A549 (cell line): ENCODE data around the gene NUCKS1. TPM values are rescaled to one million over a fixed set of nuclear protein-coding genes. Genes with fewer than 3 reads are reported as not detected.
"Not testable (repeated sequence)": the region's sequence is repeated elsewhere in the genome, so short reads cannot be mapped to it uniquely, and the experiment has no call there.

Experiments
- ATAC-seq, 2 experiments: fragments of 200-7000 bp in 1 of 2; fragments of >200 bp in 1 of 2; cut with Nextera tagmentation in 1 of 2; cut with Tn5 transposase in 1 of 2; 3 replicates each; pipeline versions ENCODE4 v1.8.0 to v1.9.1; 2018 to 2020; ENCODE audit warnings: mild to moderate bottlenecking in 1 of 2, moderate library complexity in 1 of 2
- CTCF ChIA-PET: fragments of 300-600 bp; sonication (Branson Sonifier 250); formaldehyde crosslinking; extraction: SDS; loops from one replicate; lab custom pipeline; 2021; ENCODE audit warnings: antibody characterized with exemption, inconsistent platforms; lab: Yijun Ruan, JAX
- POLR2A ChIA-PET: fragments of 350-600 bp; formaldehyde crosslinking; extraction: SDS; loops from one replicate; lab custom pipeline; 2021; ENCODE audit warnings: antibody characterized with exemption, inconsistent platforms; lab: Yijun Ruan, JAX
- DNase-seq, 2 experiments: peaks; one replicate each; pipeline versions ENCODE4 v3.0.0 to v3.0.0-alpha.2; 2011 to 2016; ENCODE audit warnings: low read depth in 1 of 2, low spot score in 1 of 2
- FAIRE-seq: peaks from 2 replicates; lab custom pipeline; 2011; peaks lifted over from hg19 to GRCh38; lab: Jason Lieb, UNC
- H3K27ac ChIP-seq, 2 experiments: fragments of >200 bp; sonication (Bioruptor Twin); formaldehyde crosslinking; 3 replicates each; pipeline ENCODE4 v1.5.1; 2016 to 2017
- H3K4me1 ChIP-seq: fragments of >200 bp; sonication (Bioruptor Twin); formaldehyde crosslinking; 3 replicates; pipeline ENCODE4 v1.6.1; 2016
- H3K4me2 ChIP-seq: fragments of >200 bp; sonication (Bioruptor Twin); formaldehyde crosslinking; 3 replicates; pipeline ENCODE4 v1.6.1; 2016
- H3K4me3 ChIP-seq: fragments of >200 bp; sonication (Bioruptor Twin); formaldehyde crosslinking; 3 replicates; pipeline ENCODE4 v1.5.1; 2016
- H3K9me3 ChIP-seq: fragments of >200 bp; sonication (Bioruptor Twin); formaldehyde crosslinking; 3 replicates; pipeline ENCODE4 v1.6.1; 2016
- BCL3 ChIP-seq: fragments of >200 bp; sonication (Bioruptor Twin); formaldehyde crosslinking; IDR thresholded peaks from 3 replicates; pipeline ENCODE4 v1.6.1; 2016
- BHLHE40 ChIP-seq: IDR thresholded peaks from 2 replicates; pipeline ENCODE4 v1.6.1; 2012; ENCODE audit warnings: low read depth, low read length, inconsistent platforms
- CBX8 ChIP-seq: fragments of 200-600 bp; sonication (generic); IDR thresholded peaks from 2 replicates; pipeline ENCODE4 v1.6.1; 2016
- EHF ChIP-seq: fragments of 250-450 bp; sonication (Bioruptor Pico); IDR thresholded peaks from 2 replicates; pipeline ENCODE4 v1.5.0; 2020; ENCODE audit warnings: mild to moderate bottlenecking
- ESRRA ChIP-seq: fragments of 150-350 bp; IDR thresholded peaks from 2 replicates; pipeline ENCODE4 v1.6.1; 2014; ENCODE audit warnings: mild to moderate bottlenecking, low read length, borderline replicate concordance
- HOXB13 ChIP-seq: fragments of 250-450 bp; sonication (Bioruptor Pico); IDR thresholded peaks from 2 replicates; pipeline ENCODE4 v1.5.0; 2020; ENCODE audit warnings: low read depth, mild to moderate bottlenecking, moderate library complexity
- JUN ChIP-seq, 2 experiments: fragments of >200 bp; sonication (Bioruptor Twin); formaldehyde crosslinking; IDR thresholded peaks; 2 replicates in 1 of 2; 3 replicates in 1 of 2; pipeline ENCODE4 v1.6.1; 2016 to 2017
- KDM5A ChIP-seq: fragments of 200-600 bp; sonication (generic); IDR thresholded peaks from 2 replicates; pipeline ENCODE4 v1.6.1; 2016; ENCODE audit warnings: antibody characterized with exemption, mild to moderate bottlenecking
- MAFK ChIP-seq: fragments of 450-650 bp; IDR thresholded peaks from 2 replicates; pipeline ENCODE4 v1.6.1; 2014; ENCODE audit not compliant: partially characterized antibody
- NFE2L2 ChIP-seq: fragments of 150-350 bp; conservative IDR thresholded peaks from 2 replicates; pipeline ENCODE4 v1.6.1; 2014; ENCODE audit warnings: low read length
- NPAS2 ChIP-seq: fragments of 250-450 bp; sonication (Bioruptor Pico); IDR thresholded peaks from 2 replicates; pipeline ENCODE4 v1.8.0; 2022; ENCODE audit warnings: mild to moderate bottlenecking, moderate library complexity, borderline replicate concordance
- POLR2AphosphoS2 ChIP-seq: conservative IDR thresholded peaks from 2 replicates; pipeline ENCODE4 v1.6.1; 2012; ENCODE audit warnings: low read length, improper control_type of control experiment, inconsistent platforms
- RARB ChIP-seq: fragments of 250-450 bp; sonication (Bioruptor Pico); IDR thresholded peaks from 2 replicates; pipeline ENCODE4 v1.8.0; 2021; ENCODE audit warnings: mild to moderate bottlenecking, moderate library complexity
- RFX5 ChIP-seq: fragments of 450-650 bp; IDR thresholded peaks from 2 replicates; pipeline ENCODE4 v1.7.1; 2014; ENCODE audit warnings: antibody characterized with exemption, mild to moderate bottlenecking, moderate library complexity
- RNF2 ChIP-seq: fragments of 200-600 bp; sonication (generic); IDR thresholded peaks from 2 replicates; pipeline ENCODE4 v1.6.1; 2016; ENCODE audit warnings: low read depth, mild to moderate bottlenecking, antibody characterized with exemption, moderate library complexity, borderline replicate concordance
- WGBS: methylation state at CpG from one replicate; pipeline ENCODE4 v1.1.6; 2017; ENCODE audit errors: missing lambda C conversion rate; 5-methylcytosine and 5-hydroxymethylcytosine counted together
- polyA plus RNA-seq, 4 experiments: library from polyadenylated mRNA; depleted of rRNA in 3 of 4; stranded (reverse); fragments of >200 nt; fragmentation: RNase III in 1 of 4; extraction: RNeasy Plus Mini Kit Qiagen cat#74134 plus additional on column Dnase treatment in 1 of 4; gene quantifications; 2 replicates in 3 of 4; 3 replicates in 1 of 4; pipeline ENCODE4 v1.2.3, GENCODE V29; 2011 to 2017
- TF ChIP-seq, protein P1 (sequence below): fragments of 200-600 bp; sonication (generic); IDR thresholded peaks from 2 replicates; pipeline ENCODE4 v1.6.1; 2016; ENCODE audit warnings: antibody characterized with exemption, mild to moderate bottlenecking, moderate library complexity
- TF ChIP-seq, protein P2 (sequence below): IDR thresholded peaks from 2 replicates; pipeline ENCODE4 v1.6.1; 2012

Gene NUCKS1
- polyA plus RNA-seq, 2 of the 4 experiments (the other 2 are of a cell fraction) = 141 to 190 TPM

DNA sequence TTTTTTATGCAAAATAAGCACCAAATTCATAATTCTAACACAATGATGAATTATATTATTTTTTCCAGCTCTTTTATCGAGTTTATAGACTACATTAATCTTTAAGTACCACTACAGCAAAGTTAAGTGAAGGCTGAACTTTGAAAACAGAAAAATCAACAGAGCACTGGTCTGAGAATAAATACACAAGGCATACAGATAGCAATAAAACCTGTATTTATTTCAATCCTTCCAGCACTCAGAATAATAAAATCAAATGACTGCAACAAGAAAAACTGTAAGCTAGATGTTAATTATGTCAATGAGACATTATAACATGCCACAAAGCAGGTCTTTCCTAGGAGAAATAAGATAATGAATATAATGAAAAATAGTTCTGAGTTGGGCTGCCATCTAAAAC is 24.5 kb downstream of the NUCKS1 start:
- no peaks in the 10 kb centered on the region for H3K9me3 ChIP-seq
- no peak overlapping the region for H3K4me3 ChIP-seq
- FAIRE-seq (no peak), DNase-seq (no peak), ATAC-seq (no peak)
- TF ChIP-seq RARB (CRISPR knock-in tag) = no peak
- TF ChIP-seq ESRRA = no peak
- no peak for TF ChIP-seq BHLHE40
- TF ChIP-seq BCL3 = no peak
- TF ChIP-seq RNF2 = no peak
- TF ChIP-seq RFX5 = no peak
- TF ChIP-seq NFE2L2 = no peak
- no peak for TF ChIP-seq CBX8
- H3K27ac ChIP-seq = no peak overlapping the region
- H3K4me2 ChIP-seq = no peak overlapping the region
- WGBS = 2% methylated on average over 1 of the region's 1 CpG
- CTCF ChIA-PET = interaction anchor here (0.8 to 9.2 kb wide), 4 partner anchors 11 to 67 kb away, joined by 4 to 97 read pairs (median 10); no protein-coding TSS in a partner anchor
- POLR2A ChIA-PET = no interaction called here
- peaks cover 21% of the 10 kb centered on the region for H3K4me1 ChIP-seq

- 88% methylated on average over 2 of the region's 2 CpGs for WGBS
- not testable (repeated sequence) for DNase-seq, H3K4me3 ChIP-seq, H3K4me1 ChIP-seq, H3K27ac ChIP-seq, H3K4me2 ChIP-seq, ATAC-seq, H3K9me3 ChIP-seq, FAIRE-seq
- ChIA-PET POLR2A (interaction anchor here (1.1 kb wide), 1 partner anchor 9 kb away, joined by 3 read pairs; no protein-coding TSS in a partner anchor), CTCF (interaction anchor here (0.6 to 9.2 kb wide), 6 partner anchors 11 to 198 kb away, joined by 3 to 97 read pairs (median 3); no protein-coding TSS in a partner anchor)
Measured at GRCh38 chr1:205720740-205721139, 29.2 kb downstream of the NUCKS1 start.

- H3K4me2 ChIP-seq = no peak overlapping the region
- no peaks in the 10 kb centered on the region for H3K9me3 ChIP-seq
- ATAC-seq (no peak), FAIRE-seq (no peak), DNase-seq (no peak)
- H3K27ac ChIP-seq = no peak overlapping the region
- no peak overlapping the region for H3K4me3 ChIP-seq
- ChIA-PET CTCF (interaction anchor here (1.0 to 9.2 kb wide), 3 partner anchors 10 to 128 kb away, joined by 3 to 97 read pairs (median 5); no protein-coding TSS in a partner anchor), POLR2A (no interaction called here)
- H3K4me1 ChIP-seq = peaks cover under 1% of the 10 kb centered on the region; the same call in 1 of the 3 replicates
- TF ChIP-seq RARB (CRISPR knock-in tag) = no peak
Measured at GRCh38 chr1:205719762-205720161, 30.2 kb downstream of the NUCKS1 start.

DNA sequence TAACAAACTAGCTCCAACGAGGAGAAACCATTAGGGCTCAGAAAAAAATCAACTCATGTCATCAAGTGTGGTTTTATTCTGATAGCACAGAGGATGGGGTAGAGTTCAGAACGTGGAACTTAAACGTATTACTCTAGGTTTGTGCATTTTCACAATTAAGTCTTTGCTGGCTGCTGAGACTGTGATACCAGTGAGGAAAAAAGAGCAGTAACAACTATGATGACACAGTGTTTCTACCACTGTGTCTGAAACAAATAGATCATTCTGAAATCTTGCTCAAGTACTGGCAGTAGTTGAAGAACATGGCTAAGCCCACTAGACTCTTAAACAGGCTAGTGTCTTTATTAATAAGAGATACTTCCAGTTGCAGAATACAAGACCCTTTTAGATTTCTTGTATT is 31.0 kb downstream of the NUCKS1 start:
- 89% methylated on average over 3 of the region's 3 CpGs for WGBS
- CTCF ChIA-PET = interaction anchor here (1.1 to 9.2 kb wide), 3 partner anchors 9 to 87 kb away, joined by 3 to 97 read pairs (median 5); partner anchors contain the start of gene ELK4
- no peaks in the 10 kb centered on the region for H3K9me3 ChIP-seq

More for the DNA sequence above, 31.0 kb downstream of the NUCKS1 start:
- TF ChIP-seq RARB (CRISPR knock-in tag) (no peak), MAFK (no peak), POLR2AphosphoS2 (no peak), KDM5A (no peak), EHF (CRISPR knock-in tag) (no peak), HOXB13 (no peak), JUN (IDR thresholded peaks at IDR 0.05) (no peak), NPAS2 (CRISPR knock-in tag) (no peak), ESRRA (no peak)
- TF ChIP-seq, protein P1, sequence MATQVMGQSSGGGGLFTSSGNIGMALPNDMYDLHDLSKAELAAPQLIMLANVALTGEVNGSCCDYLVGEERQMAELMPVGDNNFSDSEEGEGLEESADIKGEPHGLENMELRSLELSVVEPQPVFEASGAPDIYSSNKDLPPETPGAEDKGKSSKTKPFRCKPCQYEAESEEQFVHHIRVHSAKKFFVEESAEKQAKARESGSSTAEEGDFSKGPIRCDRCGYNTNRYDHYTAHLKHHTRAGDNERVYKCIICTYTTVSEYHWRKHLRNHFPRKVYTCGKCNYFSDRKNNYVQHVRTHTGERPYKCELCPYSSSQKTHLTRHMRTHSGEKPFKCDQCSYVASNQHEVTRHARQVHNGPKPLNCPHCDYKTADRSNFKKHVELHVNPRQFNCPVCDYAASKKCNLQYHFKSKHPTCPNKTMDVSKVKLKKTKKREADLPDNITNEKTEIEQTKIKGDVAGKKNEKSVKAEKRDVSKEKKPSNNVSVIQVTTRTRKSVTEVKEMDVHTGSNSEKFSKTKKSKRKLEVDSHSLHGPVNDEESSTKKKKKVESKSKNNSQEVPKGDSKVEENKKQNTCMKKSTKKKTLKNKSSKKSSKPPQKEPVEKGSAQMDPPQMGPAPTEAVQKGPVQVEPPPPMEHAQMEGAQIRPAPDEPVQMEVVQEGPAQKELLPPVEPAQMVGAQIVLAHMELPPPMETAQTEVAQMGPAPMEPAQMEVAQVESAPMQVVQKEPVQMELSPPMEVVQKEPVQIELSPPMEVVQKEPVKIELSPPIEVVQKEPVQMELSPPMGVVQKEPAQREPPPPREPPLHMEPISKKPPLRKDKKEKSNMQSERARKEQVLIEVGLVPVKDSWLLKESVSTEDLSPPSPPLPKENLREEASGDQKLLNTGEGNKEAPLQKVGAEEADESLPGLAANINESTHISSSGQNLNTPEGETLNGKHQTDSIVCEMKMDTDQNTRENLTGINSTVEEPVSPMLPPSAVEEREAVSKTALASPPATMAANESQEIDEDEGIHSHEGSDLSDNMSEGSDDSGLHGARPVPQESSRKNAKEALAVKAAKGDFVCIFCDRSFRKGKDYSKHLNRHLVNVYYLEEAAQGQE = no peak
- TF ChIP-seq, protein P2, sequence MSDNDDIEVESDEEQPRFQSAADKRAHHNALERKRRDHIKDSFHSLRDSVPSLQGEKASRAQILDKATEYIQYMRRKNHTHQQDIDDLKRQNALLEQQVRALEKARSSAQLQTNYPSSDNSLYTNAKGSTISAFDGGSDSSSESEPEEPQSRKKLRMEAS = no peak
- TF ChIP-seq, all 56 proteins: peak for 0
- no peak for DNase-seq
- no peak for ATAC-seq
- no peak overlapping the region for H3K4me2 ChIP-seq
- no peak overlapping the region for H3K4me3 ChIP-seq
- POLR2A ChIA-PET = no interaction called here
- H3K27ac ChIP-seq = no peak overlapping the region
- no peak for FAIRE-seq
- peaks cover 8% of the 10 kb centered on the region; the same call in 2 of the 3 replicates for H3K4me1 ChIP-seq
